ENCODE measurements around the gene ULBP1.
"Not testable (repeated sequence)": the region's sequence is repeated elsewhere in the genome, so short reads cannot be mapped to it uniquely, and the experiment has no call there.

The ULBP1 gene

GRCh38 chr6:149953934-149954327, 9.8 kb upstream of the ULBP1 start:
- DNase-seq, result not testable (repeated sequence)

- not testable (repeated sequence) for DNase-seq
These were observed 9.3 kb upstream of the ULBP1 start for GRCh38 chr6:149954328-149954983.

GRCh38 chr6:149954984-149955653, 8.6 kb upstream of the ULBP1 start:
- not testable (repeated sequence) for DNase-seq

GRCh38 chr6:149955654-149956317, 8.0 kb upstream of the ULBP1 start:
- not testable (repeated sequence) for DNase-seq

- not testable (repeated sequence) for DNase-seq
These were observed 5.6 kb upstream of the ULBP1 start for GRCh38 chr6:149958124-149958523.

- DNase-seq, result not testable (repeated sequence)
These were observed 3.9 kb upstream of the ULBP1 start for GRCh38 chr6:149959806-149960205.

- no peak for DNase-seq
These were observed 3.3 kb upstream of the ULBP1 start for GRCh38 chr6:149960488-149960887.

GRCh38 chr6:149961728-149962425, 1.9 kb upstream of the ULBP1 start:
- no peak for DNase-seq

GRCh38 chr6:149962461-149963211, 1.1 kb upstream of the ULBP1 start:
- no peak for DNase-seq

- DNase-seq, result no peak
These were observed 606 bp upstream of the ULBP1 start for GRCh38 chr6:149963212-149963461.

- DNase-seq, result no peak
These were observed 808 bp downstream of the ULBP1 start for GRCh38 chr6:149964308-149965193.

GRCh38 chr6:149965194-149966020, 1.7 kb downstream of the ULBP1 start:
- DNase-seq, result no peak

- DNase-seq, result not testable (repeated sequence)
These were observed 2.6 kb downstream of the ULBP1 start for GRCh38 chr6:149966319-149966718.

GRCh38 chr6:149967591-149967990, 3.8 kb downstream of the ULBP1 start:
- no peak for DNase-seq

GRCh38 chr6:149967999-149968398, 4.3 kb downstream of the ULBP1 start:
- DNase-seq, result not testable (repeated sequence)

- DNase-seq, result not testable (repeated sequence)
These were observed 5.2 kb downstream of the ULBP1 start for GRCh38 chr6:149968909-149969308.

GRCh38 chr6:149969635-149970034, 5.9 kb downstream of the ULBP1 start:
- DNase-seq, result no peak

GRCh38 chr6:149974394-149974793, 10.7 kb downstream of the ULBP1 start:
- DNase-seq, result not testable (repeated sequence)

- no peak for DNase-seq
These were observed 11.1 kb downstream of the ULBP1 start for GRCh38 chr6:149974825-149975224.

- no peak for DNase-seq
These were observed 11.7 kb downstream of the ULBP1 start for GRCh38 chr6:149975400-149975799.

- DNase-seq, result no peak
These were observed 13.5 kb downstream of the ULBP1 start for GRCh38 chr6:149977221-149977620.

All from GOT3 (cell line).